ENCODE results near the gene B4GALT4. TPM values are rescaled to one million over a fixed set of nuclear protein-coding genes. Genes with fewer than 3 reads are reported as not detected.

B4GALT4 gene
- total RNA-seq, 4 donors from 2014 or later: 5.7 to 13.4 (median 7.7) TPM

DNA sequence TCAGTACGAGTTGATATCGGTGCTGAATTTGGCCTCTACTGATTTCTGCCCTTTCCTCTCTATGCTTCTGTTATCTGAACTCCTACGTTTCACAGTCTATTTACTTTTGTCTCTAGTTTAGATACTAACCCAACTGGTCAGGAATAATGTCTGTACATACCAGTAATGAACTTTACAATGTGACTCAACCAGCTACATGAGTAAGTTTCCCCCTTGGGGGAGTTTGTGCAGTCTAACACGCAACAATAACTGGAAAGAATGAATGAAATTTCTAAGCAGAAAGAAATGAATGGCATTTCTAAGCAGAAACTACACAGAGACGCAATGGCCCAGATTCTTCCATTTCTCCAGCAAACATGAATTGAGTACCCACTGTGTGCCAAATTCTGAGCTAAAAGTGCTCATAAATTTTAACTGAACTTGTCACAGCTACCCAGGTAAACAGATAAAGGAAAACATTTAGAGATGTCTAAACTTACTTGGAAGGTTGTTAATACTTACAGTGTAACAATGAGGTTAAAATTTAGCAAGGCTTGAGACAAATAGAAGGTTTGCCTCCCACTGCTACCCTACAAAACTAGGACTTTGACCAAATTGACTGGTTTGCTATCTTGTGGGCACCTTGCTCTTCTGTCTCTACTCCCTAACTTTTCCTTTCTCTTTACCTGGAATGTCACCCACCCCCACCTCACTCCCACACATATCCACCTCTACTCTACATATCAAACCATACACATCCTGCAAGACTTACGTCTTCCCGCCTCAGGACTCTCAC lies 55.7 kb downstream of the B4GALT4 start:
- no peaks in the 10 kb centered on the region for H3K36me3 ChIP-seq
- H3K4me1 ChIP-seq: no peaks in the 10 kb centered on the region
- no peak for DNase-seq
- intact Hi-C loops (cut with DNase I; ENCODE audit: low total_unique reads) (no loop called here), in situ Hi-C loops (cut with MboI; ENCODE audit: low sequenced_read_pairs in 4 of 4) (no loop called here)
- no peaks in the 10 kb centered on the region for H3K27me3 ChIP-seq
- H3K9me3 ChIP-seq: no peaks in the 10 kb centered on the region
- H3K27ac ChIP-seq: no peak overlapping the region
- TF ChIP-seq, protein P1, sequence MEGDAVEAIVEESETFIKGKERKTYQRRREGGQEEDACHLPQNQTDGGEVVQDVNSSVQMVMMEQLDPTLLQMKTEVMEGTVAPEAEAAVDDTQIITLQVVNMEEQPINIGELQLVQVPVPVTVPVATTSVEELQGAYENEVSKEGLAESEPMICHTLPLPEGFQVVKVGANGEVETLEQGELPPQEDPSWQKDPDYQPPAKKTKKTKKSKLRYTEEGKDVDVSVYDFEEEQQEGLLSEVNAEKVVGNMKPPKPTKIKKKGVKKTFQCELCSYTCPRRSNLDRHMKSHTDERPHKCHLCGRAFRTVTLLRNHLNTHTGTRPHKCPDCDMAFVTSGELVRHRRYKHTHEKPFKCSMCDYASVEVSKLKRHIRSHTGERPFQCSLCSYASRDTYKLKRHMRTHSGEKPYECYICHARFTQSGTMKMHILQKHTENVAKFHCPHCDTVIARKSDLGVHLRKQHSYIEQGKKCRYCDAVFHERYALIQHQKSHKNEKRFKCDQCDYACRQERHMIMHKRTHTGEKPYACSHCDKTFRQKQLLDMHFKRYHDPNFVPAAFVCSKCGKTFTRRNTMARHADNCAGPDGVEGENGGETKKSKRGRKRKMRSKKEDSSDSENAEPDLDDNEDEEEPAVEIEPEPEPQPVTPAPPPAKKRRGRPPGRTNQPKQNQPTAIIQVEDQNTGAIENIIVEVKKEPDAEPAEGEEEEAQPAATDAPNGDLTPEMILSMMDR (IDR thresholded peaks at IDR 0.05 in 4 of 5, conservative IDR thresholded peaks at IDR 0.05 in 1 of 5): no peak
- no peak for TF ChIP-seq POLR2A (IDR thresholded peaks at IDR 0.05)
- ATAC-seq: no peak
- no peak overlapping the region for H3K4me3 ChIP-seq

GRCh38 chr3:119184111-119184510 lies 56.6 kb downstream of the B4GALT4 start:
- H3K4me1 ChIP-seq: no peaks in the 10 kb centered on the region
- H3K4me3 ChIP-seq: no peak overlapping the region
- TF ChIP-seq, protein P1 (IDR thresholded peaks at IDR 0.05 in 4 of 5, conservative IDR thresholded peaks at IDR 0.05 in 1 of 5): no peak
- TF ChIP-seq POLR2A (IDR thresholded peaks at IDR 0.05): no peak
- in situ Hi-C loops (cut with MboI; ENCODE audit: low sequenced_read_pairs in 4 of 4): no loop called here
- no peak overlapping the region for H3K27ac ChIP-seq
- intact Hi-C loops (cut with DNase I; ENCODE audit: low total_unique reads): no loop called here
- ATAC-seq: no peak
- no peaks in the 10 kb centered on the region for H3K9me3 ChIP-seq
- no peaks in the 10 kb centered on the region for H3K27me3 ChIP-seq
- DNase-seq: no peak
- H3K36me3 ChIP-seq: no peaks in the 10 kb centered on the region

DNA sequence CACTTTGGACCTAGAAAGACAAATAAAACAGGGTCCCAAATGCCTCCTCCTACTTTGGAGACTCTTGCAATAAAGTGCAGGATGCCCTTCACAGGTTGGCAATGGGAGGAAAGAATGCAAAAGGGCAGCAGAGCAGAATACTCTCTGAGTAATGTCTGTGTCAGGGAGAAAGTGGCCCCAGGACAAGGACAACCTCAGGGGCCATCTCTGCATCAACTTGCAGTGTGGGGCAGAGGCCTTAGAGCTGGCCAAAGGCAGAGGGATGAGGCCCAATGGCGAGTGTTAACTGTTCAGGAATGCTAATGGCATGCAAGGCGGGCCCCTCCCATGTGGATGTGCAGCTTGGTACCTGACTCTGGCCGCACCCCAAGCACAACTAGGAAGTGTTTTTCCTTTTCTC lies 58.9 kb downstream of the B4GALT4 start:
- in situ Hi-C loops (cut with MboI; ENCODE audit: low sequenced_read_pairs in 4 of 4): no loop called here
- no peak for DNase-seq
- Histone ChIP-seq H3K27ac (no peak overlapping the region), H3K9me3 (no peaks in the 10 kb centered on the region), H3K27me3 (no peaks in the 10 kb centered on the region), H3K36me3 (no peaks in the 10 kb centered on the region), H3K4me3 (no peak overlapping the region), H3K4me1 (no peaks in the 10 kb centered on the region)
- intact Hi-C loops (cut with DNase I; ENCODE audit: low total_unique reads): no loop called here
- TF ChIP-seq, protein P1 (IDR thresholded peaks at IDR 0.05 in 4 of 5, conservative IDR thresholded peaks at IDR 0.05 in 1 of 5): no peak
- TF ChIP-seq POLR2A (IDR thresholded peaks at IDR 0.05): no peak
- no peak for ATAC-seq

DNA sequence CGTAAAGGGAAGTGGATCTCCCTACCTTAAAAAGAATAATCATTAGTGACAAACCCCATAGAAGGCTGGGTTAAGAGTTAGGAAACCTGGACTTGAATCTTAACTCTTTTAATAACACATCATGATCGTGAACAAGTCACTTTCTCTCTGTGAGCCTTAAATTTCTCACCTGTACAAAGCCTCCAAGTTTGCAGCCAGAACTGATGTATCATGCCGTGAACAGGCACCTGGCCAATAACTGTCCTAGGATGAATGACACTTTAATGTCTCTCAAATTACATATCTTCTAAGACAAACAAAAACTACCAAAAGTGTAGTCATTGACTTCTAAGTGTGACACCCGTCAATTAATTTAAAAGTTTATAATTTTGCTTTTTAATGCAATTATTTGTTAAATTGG lies 63.4 kb downstream of the B4GALT4 start:
- ATAC-seq (no peak), DNase-seq (no peak)
- Histone ChIP-seq H3K27me3 (no peaks in the 10 kb centered on the region), H3K4me1 (no peaks in the 10 kb centered on the region), H3K36me3 (no peaks in the 10 kb centered on the region), H3K27ac (no peak overlapping the region), H3K4me3 (no peak overlapping the region), H3K9me3 (no peaks in the 10 kb centered on the region)
- intact Hi-C loops (cut with DNase I; ENCODE audit: low total_unique reads): no loop called here
- in situ Hi-C loops (cut with MboI; ENCODE audit: low sequenced_read_pairs in 4 of 4): no loop called here
- TF ChIP-seq, protein P1 (IDR thresholded peaks at IDR 0.05 in 4 of 5, conservative IDR thresholded peaks at IDR 0.05 in 1 of 5): no peak
- TF ChIP-seq POLR2A (IDR thresholded peaks at IDR 0.05): no peak

DNA sequence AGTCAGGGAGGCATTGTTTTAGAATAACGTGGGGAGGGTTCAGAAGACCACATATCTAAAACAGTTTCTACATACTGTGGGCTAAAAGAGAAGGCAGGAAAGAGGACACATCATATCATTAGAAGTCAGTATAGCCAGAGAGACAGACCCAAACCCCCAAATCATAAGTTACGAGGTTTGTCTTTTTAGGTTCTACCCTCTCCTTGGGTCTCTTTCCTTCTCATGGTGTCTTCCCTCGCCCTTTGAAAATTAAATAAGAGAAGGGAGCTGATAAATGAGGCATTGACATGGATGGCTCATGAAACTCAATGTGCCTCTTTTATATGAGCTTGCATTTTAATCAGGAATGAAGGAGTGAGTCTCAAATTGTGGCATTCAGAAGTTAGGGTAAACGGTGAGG lies 63.9 kb downstream of the B4GALT4 start:
- in situ Hi-C loops (cut with MboI; ENCODE audit: low sequenced_read_pairs in 4 of 4): no loop called here
- no peak for TF ChIP-seq POLR2A (IDR thresholded peaks at IDR 0.05)
- TF ChIP-seq, protein P1 (IDR thresholded peaks at IDR 0.05 in 4 of 5, conservative IDR thresholded peaks at IDR 0.05 in 1 of 5): no peak
- no peak for ATAC-seq
- no peak for DNase-seq
- no peaks in the 10 kb centered on the region for H3K27me3 ChIP-seq
- H3K36me3 ChIP-seq: no peaks in the 10 kb centered on the region
- no peaks in the 10 kb centered on the region for H3K9me3 ChIP-seq
- no peak overlapping the region for H3K4me3 ChIP-seq
- intact Hi-C loops (cut with DNase I; ENCODE audit: low total_unique reads): no loop called here
- H3K27ac ChIP-seq: no peak overlapping the region
- H3K4me1 ChIP-seq: no peaks in the 10 kb centered on the region
